CD4-positive, CD25-positive, alpha-beta regulatory T cell (primary cell): ENCODE data around the gene MMP21. TPM values are rescaled to one million over a fixed set of nuclear protein-coding genes. Genes with fewer than 3 reads are reported as not detected.

Experiments
- ATAC-seq, 2 donors: fragments of 150-1000 bp; cut with Tn5 transposase; one replicate each; pipeline ENCODE4 v1.10.0; 2021; ENCODE audit warnings: low read depth in 2 of 2, moderate number of reproducible peaks in 2 of 2, moderate library complexity in 1 of 2
- DNase-seq, 3 donors: peaks; one replicate each; pipeline versions ENCODE4 v3.0.0 to v3.0.0-alpha.2; 2012 to 2022; ENCODE audit warnings: mixed read lengths in 1 of 3
- H3K27ac ChIP-seq: one replicate; pipeline ENCODE4 v1.7.0; 2013; ENCODE audit warnings: mild to moderate bottlenecking, low read length; ENCODE audit not compliant: insufficient read depth, poor library complexity, severe bottlenecking
- H3K27me3 ChIP-seq: one replicate; pipeline ENCODE4 v1.7.0; 2013; ENCODE audit warnings: low read length; ENCODE audit not compliant: control insufficient read depth, insufficient read depth
- H3K36me3 ChIP-seq: one replicate; pipeline ENCODE4 v1.7.0; 2013; ENCODE audit warnings: mild to moderate bottlenecking, low read length, moderate library complexity; ENCODE audit not compliant: control insufficient read depth, insufficient read depth
- H3K4me1 ChIP-seq: 2 replicates; pipeline ENCODE4 v1.7.0; 2013; ENCODE audit warnings: mild to moderate bottlenecking, low read length; ENCODE audit not compliant: insufficient read depth, control insufficient read depth, poor library complexity, severe bottlenecking
- H3K4me3 ChIP-seq: one replicate; pipeline ENCODE4 v1.7.0; 2013; ENCODE audit warnings: low read depth, mild to moderate bottlenecking, low read length, moderate library complexity
- H3K9me3 ChIP-seq, 2 experiments: 1 replicate in 1 of 2; 2 replicates in 1 of 2; pipeline ENCODE4 v1.7.0; 2013; ENCODE audit warnings: low read length in 2 of 2, mild to moderate bottlenecking in 1 of 2, moderate library complexity in 1 of 2; ENCODE audit not compliant: control insufficient read depth in 2 of 2
- H3K27ac Mint-ChIP-seq, 3 donors: one replicate each; pipeline ENCODE4 v1.8.0; 2020 to 2022; ENCODE audit warnings: mild to moderate bottlenecking in 3 of 3, mixed read lengths in 3 of 3, moderate library complexity in 2 of 3
- H3K27me3 Mint-ChIP-seq: one replicate; pipeline ENCODE4 v1.8.0; 2022; ENCODE audit warnings: mild to moderate bottlenecking, mixed read lengths
- H3K36me3 Mint-ChIP-seq: one replicate; pipeline ENCODE4 v1.8.0; 2020; ENCODE audit warnings: mixed read lengths
- H3K4me1 Mint-ChIP-seq, 4 donors: one replicate each; pipeline ENCODE4 v1.8.0; 2020 to 2022; ENCODE audit warnings: mixed read lengths in 4 of 4, mild to moderate bottlenecking in 1 of 4
- H3K4me3 Mint-ChIP-seq, 4 donors: one replicate each; pipeline ENCODE4 v1.8.0; 2020 to 2022; ENCODE audit warnings: mild to moderate bottlenecking in 4 of 4, mixed read lengths in 4 of 4, moderate library complexity in 3 of 4
- H3K9me3 Mint-ChIP-seq, 7 donors: one replicate each; pipeline ENCODE4 v1.8.0; 2020 to 2022; ENCODE audit warnings: mixed read lengths in 7 of 7, mild to moderate bottlenecking in 3 of 7, moderate library complexity in 2 of 7
- polyA plus RNA-seq, 4 donors: library from polyadenylated mRNA; unstranded; fragments of 300-500 nt; fragmentation: Illumina TruSeq; gene quantifications; one replicate each; pipeline ENCODE4 v1.2.3, GENCODE V29; 2021
- total RNA-seq: library from RNA; stranded (reverse); gene quantifications from one replicate; pipeline ENCODE4 v1.2.3, GENCODE V29; 2022

MMP21 gene
- total and polyA plus RNA-seq, 5 donors from 2014 or later, result 0.14 to 0.59 TPM; not detected in 3

GRCh38 chr10:125779403-125780327 lies 4.0 kb upstream of the MMP21 start:
- no peak for ATAC-seq
- no peak for DNase-seq
- Histone ChIP-seq H3K9me3 (no peaks in the 10 kb centered on the region), H3K4me1 (no peaks in the 10 kb centered on the region), H3K36me3 (no peaks in the 10 kb centered on the region), H3K27me3 (no peaks in the 10 kb centered on the region), H3K4me3 (no peak overlapping the region), H3K27ac (no peak overlapping the region)
- no peaks in the 10 kb centered on the region for H3K36me3 Mint-ChIP-seq
- H3K4me3 Mint-ChIP-seq, result no peak overlapping the region
- H3K27ac Mint-ChIP-seq, result peak overlapping the region in 1 of 3 donors; percentile 59
- no peaks in the 10 kb centered on the region for H3K9me3 Mint-ChIP-seq
- peaks cover 0 to 5% (median 0%) of the 10 kb centered on the region in 4 donors for H3K4me1 Mint-ChIP-seq
- no peaks in the 10 kb centered on the region for H3K27me3 Mint-ChIP-seq

- H3K4me3 Mint-ChIP-seq, result no peak overlapping the region
- no peak overlapping the region for H3K27ac ChIP-seq
- no peaks in the 10 kb centered on the region for H3K4me1 ChIP-seq
- DNase-seq, result no peak
- H3K27me3 ChIP-seq, result no peaks in the 10 kb centered on the region
- H3K4me3 ChIP-seq, result no peak overlapping the region
- ATAC-seq, result no peak
- H3K36me3 Mint-ChIP-seq, result no peaks in the 10 kb centered on the region
- H3K9me3 Mint-ChIP-seq, result no peaks in the 10 kb centered on the region
- no peaks in the 10 kb centered on the region for H3K9me3 ChIP-seq
- H3K4me1 Mint-ChIP-seq, result no peaks in the 10 kb centered on the region
- H3K27ac Mint-ChIP-seq, result no peak overlapping the region
- H3K27me3 Mint-ChIP-seq, result no peaks in the 10 kb centered on the region
- H3K36me3 ChIP-seq, result no peaks in the 10 kb centered on the region
Measured at GRCh38 chr10:125778556-125778955, 2.9 kb upstream of the MMP21 start.

- Mint-ChIP-seq H3K4me3 (no peak overlapping the region), H3K27ac (peak overlapping the region in 1 of 3 donors; percentile 51), H3K36me3 (no peaks in the 10 kb centered on the region), H3K27me3 (no peaks in the 10 kb centered on the region), H3K9me3 (no peaks in the 10 kb centered on the region), H3K4me1 (no peaks in the 10 kb centered on the region)
- H3K4me3 ChIP-seq, result no peak overlapping the region
- H3K9me3 ChIP-seq, result no peaks in the 10 kb centered on the region
- H3K4me1 ChIP-seq, result no peaks in the 10 kb centered on the region
- ATAC-seq, result no peak
- no peak for DNase-seq
- no peak overlapping the region for H3K27ac ChIP-seq
- no peaks in the 10 kb centered on the region for H3K36me3 ChIP-seq
- no peaks in the 10 kb centered on the region for H3K27me3 ChIP-seq
Measured at GRCh38 chr10:125777806-125778205, 2.2 kb upstream of the MMP21 start.

- H3K27me3 ChIP-seq, result no peaks in the 10 kb centered on the region
- Mint-ChIP-seq H3K36me3 (peaks cover under 1% of the 10 kb centered on the region), H3K27ac (no peak overlapping the region), H3K4me3 (no peak overlapping the region), H3K27me3 (no peaks in the 10 kb centered on the region), H3K4me1 (no peaks in the 10 kb centered on the region), H3K9me3 (no peaks in the 10 kb centered on the region)
- no peaks in the 10 kb centered on the region for H3K4me1 ChIP-seq
- no peak for DNase-seq
- no peak overlapping the region for H3K27ac ChIP-seq
- H3K4me3 ChIP-seq, result no peak overlapping the region
- H3K36me3 ChIP-seq, result no peaks in the 10 kb centered on the region
- ATAC-seq, result no peak
- H3K9me3 ChIP-seq, result no peaks in the 10 kb centered on the region
Measured at GRCh38 chr10:125774581-125775191, 935 bp downstream of the MMP21 start.

GRCh38 chr10:125773687-125774543 lies 1.7 kb downstream of the MMP21 start:
- H3K36me3 Mint-ChIP-seq, result peaks cover 8% of the 10 kb centered on the region
- no peaks in the 10 kb centered on the region for H3K4me1 ChIP-seq
- H3K27ac Mint-ChIP-seq, result no peak overlapping the region
- H3K4me1 Mint-ChIP-seq, result no peaks in the 10 kb centered on the region
- H3K27me3 Mint-ChIP-seq, result no peaks in the 10 kb centered on the region
- H3K27me3 ChIP-seq, result no peaks in the 10 kb centered on the region
- no peaks in the 10 kb centered on the region for H3K9me3 Mint-ChIP-seq
- H3K9me3 ChIP-seq, result no peaks in the 10 kb centered on the region
- H3K4me3 Mint-ChIP-seq, result no peak overlapping the region
- H3K4me3 ChIP-seq, result no peak overlapping the region
- DNase-seq (no peak), ATAC-seq (no peak)
- no peak overlapping the region for H3K27ac ChIP-seq
- H3K36me3 ChIP-seq, result no peaks in the 10 kb centered on the region

- no peak for DNase-seq
- H3K9me3 Mint-ChIP-seq, result no peaks in the 10 kb centered on the region
Measured at GRCh38 chr10:125772864-125773180, 2.8 kb downstream of the MMP21 start.

GRCh38 chr10:125772112-125772863 lies 3.3 kb downstream of the MMP21 start:
- H3K27me3 Mint-ChIP-seq, result no peaks in the 10 kb centered on the region
- H3K36me3 ChIP-seq, result peaks cover 4% of the 10 kb centered on the region
- DNase-seq, result no peak
- no peak overlapping the region for H3K27ac ChIP-seq
- H3K9me3 Mint-ChIP-seq, result no peaks in the 10 kb centered on the region
- no peaks in the 10 kb centered on the region for H3K4me1 Mint-ChIP-seq
- no peaks in the 10 kb centered on the region for H3K9me3 ChIP-seq
- no peak overlapping the region for H3K4me3 Mint-ChIP-seq
- H3K4me1 ChIP-seq, result no peaks in the 10 kb centered on the region
- no peak overlapping the region for H3K4me3 ChIP-seq
- no peaks in the 10 kb centered on the region for H3K27me3 ChIP-seq
- no peak for ATAC-seq
- peaks cover 11% of the 10 kb centered on the region for H3K36me3 Mint-ChIP-seq
- H3K27ac Mint-ChIP-seq, result no peak overlapping the region

More at GRCh38 chr10:125772864-125773180, 2.8 kb downstream of the MMP21 start:
- Mint-ChIP-seq H3K4me1 (no peaks in the 10 kb centered on the region), H3K27me3 (no peaks in the 10 kb centered on the region), H3K36me3 (peaks cover 11% of the 10 kb centered on the region), H3K27ac (no peak overlapping the region), H3K4me3 (no peak overlapping the region)
- Histone ChIP-seq H3K4me3 (no peak overlapping the region), H3K9me3 (no peaks in the 10 kb centered on the region), H3K4me1 (no peaks in the 10 kb centered on the region), H3K27ac (no peak overlapping the region), H3K27me3 (no peaks in the 10 kb centered on the region), H3K36me3 (no peaks in the 10 kb centered on the region)
- ATAC-seq, result no peak
